Measurements from ENCODE around the gene CASP8AP2. TPM values are rescaled to one million over a fixed set of nuclear protein-coding genes. Genes with fewer than 3 reads are reported as not detected.

CASP8AP2 gene
- total and polyA plus RNA-seq, 2 of the 13 experiments (the other 11 are each of a cell fraction or from before 2014, with no cell fraction given), result 5.7 to 13.5 TPM

DNA sequence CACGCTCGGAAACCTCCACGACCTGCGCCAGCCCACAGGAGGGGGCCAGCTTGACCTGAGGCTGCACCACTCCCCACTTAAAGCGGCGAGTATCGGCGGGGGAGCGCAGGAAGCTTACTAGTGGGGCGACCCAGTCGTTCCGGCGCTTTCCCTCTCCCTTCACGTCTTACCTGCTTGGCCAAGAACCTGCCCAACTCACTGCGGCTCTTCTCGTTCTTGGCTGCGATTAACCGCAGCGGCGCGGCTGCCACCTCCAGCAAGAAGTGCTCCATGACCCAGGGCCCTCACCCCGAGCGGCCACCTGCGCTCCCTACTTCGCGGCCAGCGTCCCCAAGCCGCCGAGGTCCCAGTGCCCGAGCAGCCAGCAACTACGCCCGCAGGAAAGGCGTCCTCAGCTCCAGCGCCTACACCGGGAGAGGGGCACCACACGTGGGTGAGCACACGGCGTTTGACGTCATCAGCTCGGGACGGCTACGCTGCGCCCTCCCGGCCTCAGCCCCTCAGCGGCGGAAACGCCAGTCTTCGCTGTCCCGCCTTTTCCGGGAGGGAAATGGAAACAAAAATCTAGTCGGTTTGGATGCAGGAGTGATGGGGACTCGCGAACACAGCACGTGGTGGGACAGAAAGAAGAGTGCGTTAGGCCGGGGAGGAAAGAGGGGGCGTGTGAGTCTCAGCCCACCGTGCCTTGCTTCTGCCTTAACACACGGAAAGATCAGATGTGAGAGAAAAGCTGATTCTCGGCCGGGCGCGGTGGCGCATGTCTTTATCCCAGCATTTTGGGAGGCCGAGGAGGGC is 10.1 kb upstream of the CASP8AP2 start, which contains the start of gene MDN1 (continued):
- TF ChIP-seq SRSF4 (IDR thresholded peaks at IDR 0.05; ENCODE audit: low read depth, low read length, poor library complexity, severe bottlenecking) (no peak), FOXK2 (IDR thresholded peaks at IDR 0.05) (0 out of 2 replicates have a peak, but pooled peaks have one; percentile 5), TOE1 (CRISPR knock-in tag; IDR thresholded peaks at IDR 0.05) (peak; percentile 23; the same call in 1 of the 2 replicates), ZNF616 (CRISPR knock-in tag; IDR thresholded peaks at IDR 0.05; ENCODE audit: low read depth) (no peak), AFF4 (CRISPR knock-in tag; IDR thresholded peaks at IDR 0.05) (no peak), CC2D1A (CRISPR knock-in tag; IDR thresholded peaks at IDR 0.05) (no peak), NFKB2 (CRISPR knock-in tag; IDR thresholded peaks at IDR 0.05; ENCODE audit: borderline replicate concordance) (peak; percentile 89), ZNF430 (CRISPR knock-in tag; IDR thresholded peaks at IDR 0.05) (0 out of 2 replicates have a peak, but pooled peaks have one; percentile 71), ZNF510 (CRISPR knock-in tag; IDR thresholded peaks at IDR 0.05; ENCODE audit: low read depth) (peak; percentile 66; the same call in 1 of the 2 replicates), ZNF34 (CRISPR knock-in tag; IDR thresholded peaks at IDR 0.05; ENCODE audit: borderline replicate concordance) (0 out of 2 replicates have a peak, but pooled peaks have one; percentile 69), THAP9 (CRISPR knock-in tag; IDR thresholded peaks at IDR 0.05; ENCODE audit: borderline replicate concordance) (peak; percentile 88), ZNF607 (CRISPR knock-in tag; IDR thresholded peaks at IDR 0.05; ENCODE audit: borderline replicate concordance) (peak; percentile 95), ZNF205 (CRISPR knock-in tag; IDR thresholded peaks at IDR 0.05) (0 out of 2 replicates have a peak, but pooled peaks have one; percentile 46), ZBTB42 (CRISPR knock-in tag; IDR thresholded peaks at IDR 0.05) (0 out of 2 replicates have a peak, but pooled peaks have one; percentile 34), SOX13 (IDR thresholded peaks at IDR 0.05) (no peak; the same call in 1 of the 2 replicates), SOX13 (CRISPR knock-in tag; conservative IDR thresholded peaks at IDR 0.05 in 1 of 2, IDR thresholded peaks at IDR 0.05 in 1 of 2) (peak in 1 of 2 experiments; percentile 47; a peak in 1 of 4 replicates), SRY (CRISPR knock-in tag; IDR thresholded peaks at IDR 0.05) (peak; percentile 91), DPF2 (CRISPR knock-in tag; IDR thresholded peaks at IDR 0.05; ENCODE audit: borderline replicate concordance, low read depth) (no peak), PCBP1 (IDR thresholded peaks at IDR 0.05; ENCODE audit: borderline replicate concordance, low read depth, low read length) (no peak), ZNF790 (CRISPR knock-in tag; IDR thresholded peaks at IDR 0.05; ENCODE audit: borderline replicate concordance) (peak; percentile 70; the same call in 1 of the 2 replicates)
- TF ChIP-seq, protein P1, sequence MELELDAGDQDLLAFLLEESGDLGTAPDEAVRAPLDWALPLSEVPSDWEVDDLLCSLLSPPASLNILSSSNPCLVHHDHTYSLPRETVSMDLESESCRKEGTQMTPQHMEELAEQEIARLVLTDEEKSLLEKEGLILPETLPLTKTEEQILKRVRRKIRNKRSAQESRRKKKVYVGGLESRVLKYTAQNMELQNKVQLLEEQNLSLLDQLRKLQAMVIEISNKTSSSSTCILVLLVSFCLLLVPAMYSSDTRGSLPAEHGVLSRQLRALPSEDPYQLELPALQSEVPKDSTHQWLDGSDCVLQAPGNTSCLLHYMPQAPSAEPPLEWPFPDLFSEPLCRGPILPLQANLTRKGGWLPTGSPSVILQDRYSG (CRISPR knock-in tag; IDR thresholded peaks at IDR 0.05), result peak; percentile 9; the same call in 1 of the 2 replicates

All from HepG2 (cell line).